HCT116 (cell line): ENCODE data around the gene NLRP8. TPM values are rescaled to one million over a fixed set of nuclear protein-coding genes. Genes with fewer than 3 reads are reported as not detected.
"Not testable (repeated sequence)": the region's sequence is repeated elsewhere in the genome, so short reads cannot be mapped to it uniquely, and the experiment has no call there.

Experiments used
- ATAC-seq: fragments of 200-7000 bp; cut with Tn5 transposase; 2 replicates; pipeline ENCODE4 v1.9.1; 2020; ENCODE audit warnings: mild to moderate bottlenecking, moderate library complexity
- BruUV-seq: library from RNA; stranded (reverse); fragments of 400-500 nt; replicated peaks from 2 replicates; lab custom pipeline; 2021; lab: Mats Ljungman, UMichigan
- CTCF ChIA-PET: fragments of 300-600 bp; sonication (Branson Sonifier 250); formaldehyde crosslinking; loops from one replicate; lab custom pipeline; 2021; ENCODE audit warnings: antibody characterized with exemption; lab: Charles Lee
- POLR2A ChIA-PET: fragments of 300-600, 350-600 bp; sonication (Branson Sonifier 250); formaldehyde crosslinking; loops from one replicate; lab custom pipeline; 2021; ENCODE audit warnings: antibody characterized with exemption; lab: Charles Lee
- RAD21 ChIA-PET, 2 experiments: fragments of 300-600 bp; sonication (Branson Sonifier 250); formaldehyde crosslinking; loops; one replicate each; lab custom pipeline; 2023; ENCODE audit warnings: low total read pairs in 2 of 2; ENCODE audit not compliant: uncharacterized antibody in 2 of 2, unreplicated experiment in 2 of 2, low non-redundant PET in 1 of 2; lab: Charles Lee
- DNase-seq: peaks from one replicate; pipeline ENCODE4 v3.0.0-alpha.2; 2010; ENCODE audit warnings: low read depth, low spot score
- H2AFZ ChIP-seq: fragments of 200-600 bp; shearing (Covaris generic), sonication (generic); 2 replicates; pipeline ENCODE4 v1.6.1; 2017; ENCODE audit warnings: low read depth, mixed run types, mixed read lengths, antibody characterized with exemption, low read length; ENCODE audit not compliant: poor library complexity, severe bottlenecking
- H3K27ac ChIP-seq: 2 replicates; pipeline ENCODE4 v1.5.1; 2012; ENCODE audit warnings: low read depth, low read length
- H3K27me3 ChIP-seq: fragments of 200-600 bp; sonication (generic); 2 replicates; pipeline ENCODE4 v1.6.1; 2016; ENCODE audit warnings: mixed run types, low read length, mixed read lengths; ENCODE audit not compliant: insufficient read depth
- H3K36me3 ChIP-seq, 2 experiments: fragments of 200-500 bp in 1 of 2; fragments of 200-600 bp in 1 of 2; sonication (Bioruptor generic) in 1 of 2; sonication (generic) in 1 of 2; 2 replicates each; pipeline versions ENCODE4 v1.5.1 to v1.6.1; 2014 to 2016; ENCODE audit warnings: low read length in 2 of 2, inconsistent platforms in 1 of 2, mixed read lengths in 1 of 2, mixed run types in 1 of 2; ENCODE audit not compliant: insufficient read depth in 2 of 2, control insufficient read depth in 1 of 2
- H3K4me1 ChIP-seq, 2 experiments: fragments of 200-600 bp in 1 of 2; sonication (generic) in 1 of 2; 2 replicates each; pipeline versions ENCODE4 v1.5.1 to v1.6.1; 2012 to 2017; ENCODE audit warnings: low read length in 2 of 2, inconsistent platforms in 1 of 2, mild to moderate bottlenecking in 1 of 2, mixed read lengths in 1 of 2, mixed run types in 1 of 2, moderate library complexity in 1 of 2; ENCODE audit not compliant: insufficient read depth in 2 of 2, control insufficient read depth in 1 of 2
- H3K4me2 ChIP-seq: fragments of 200-600 bp; sonication (generic); 2 replicates; pipeline ENCODE4 v1.6.1; 2017; ENCODE audit warnings: mixed run types, low read length, mixed read lengths
- H3K4me3 ChIP-seq, 2 experiments: fragments of 200-600 bp in 1 of 2; sonication (generic) in 1 of 2; replicated peaks in 1 of 2; 2 replicates each; pipeline ENCODE4 v1.5.1; 2011 to 2016; ENCODE audit warnings: low read length in 2 of 2, control low read depth in 1 of 2, low read depth in 1 of 2, mild to moderate bottlenecking in 1 of 2, mixed read lengths in 1 of 2, mixed run types in 1 of 2
- H3K79me2 ChIP-seq: fragments of 200-600 bp; sonication (generic); 2 replicates; pipeline ENCODE4 v1.6.1; 2017; ENCODE audit warnings: mild to moderate bottlenecking, mixed run types, low read length, moderate library complexity, mixed read lengths; ENCODE audit not compliant: insufficient read depth
- H3K9ac ChIP-seq: fragments of 200-600 bp; sonication (generic); 2 replicates; pipeline ENCODE4 v1.6.1; 2016; ENCODE audit warnings: low read length, mixed read lengths
- H3K9me2 ChIP-seq: fragments of 200-600 bp; sonication (generic), shearing (Covaris generic); 2 replicates; pipeline ENCODE4 v1.6.1; 2017; ENCODE audit warnings: mixed run types, mild to moderate bottlenecking, moderate library complexity; ENCODE audit not compliant: insufficient read depth
- H3K9me3 ChIP-seq, 2 experiments: fragments of 200-500 bp in 1 of 2; fragments of 200-600 bp in 1 of 2; sonication (Bioruptor generic) in 1 of 2; sonication (generic) in 1 of 2; 2 replicates each; pipeline ENCODE4 v1.6.1; 2014 to 2017; ENCODE audit warnings: low read length in 2 of 2, mixed read lengths in 2 of 2, inconsistent platforms in 1 of 2, low read depth in 1 of 2, mild to moderate bottlenecking in 1 of 2, mixed run types in 1 of 2, moderate library complexity in 1 of 2; ENCODE audit not compliant: control insufficient read depth in 1 of 2, insufficient read depth in 1 of 2
- H4K20me1 ChIP-seq: fragments of 200-600 bp; sonication (generic), shearing (Covaris generic); 2 replicates; pipeline ENCODE4 v1.6.1; 2017; ENCODE audit warnings: mixed run types, mild to moderate bottlenecking, moderate library complexity; ENCODE audit not compliant: insufficient read depth
- CBX3 ChIP-seq: IDR thresholded peaks from 2 replicates; pipeline ENCODE4 v1.6.1; 2012; ENCODE audit warnings: low read depth
- EGR1 ChIP-seq: IDR thresholded peaks from 2 replicates; pipeline ENCODE4 v1.6.1; 2012; ENCODE audit warnings: low read depth
- JUND ChIP-seq: IDR thresholded peaks from 2 replicates; pipeline ENCODE4 v1.6.1; 2012
- POLR2A ChIP-seq: IDR thresholded peaks from 2 replicates; pipeline ENCODE4 v1.7.0; 2011; ENCODE audit warnings: borderline replicate concordance; ENCODE audit not compliant: insufficient read depth, insufficient read length; ENCODE audit errors: extremely low read depth
- POLR2AphosphoS5 ChIP-seq: IDR thresholded peaks from 2 replicates; pipeline ENCODE4 v1.6.1; 2011; ENCODE audit warnings: mild to moderate bottlenecking, low read depth, low read length, moderate library complexity
- SIN3A ChIP-seq: IDR thresholded peaks from 2 replicates; pipeline ENCODE4 v1.6.1; 2012; ENCODE audit warnings: low read depth
- SRF ChIP-seq: IDR thresholded peaks from 2 replicates; pipeline ENCODE4 v1.6.1; 2012; ENCODE audit warnings: low read depth
- TCF7L2 ChIP-seq: IDR thresholded peaks from 2 replicates; pipeline ENCODE4 v1.7.0; 2011; ENCODE audit warnings: borderline replicate concordance, inconsistent platforms; ENCODE audit not compliant: insufficient read depth, insufficient read length; ENCODE audit errors: extremely low read depth
- YY1 ChIP-seq: IDR thresholded peaks from 2 replicates; pipeline ENCODE4 v1.6.1; 2011; ENCODE audit warnings: low read length, low read depth, moderate library complexity, mild to moderate bottlenecking; ENCODE audit not compliant: insufficient replicate concordance; ENCODE audit errors: extremely low read depth
- intact Hi-C: fragments of 100-400 bp; cut with micrococcal nuclease; formaldehyde crosslinking; loops from 2 replicates; pipeline ENCODE4 v1.10.0; 2022
- total RNA-seq: library from RNA; stranded (reverse); gene quantifications from one replicate; pipeline ENCODE4 v1.2.1, GENCODE V29; 2021; ENCODE audit not compliant: unreplicated experiment
- TF ChIP-seq, protein P1 (sequence below): IDR thresholded peaks from 2 replicates; pipeline ENCODE4 v1.6.1; 2012; ENCODE audit warnings: low read depth
- TF ChIP-seq, protein P2 (sequence below): IDR thresholded peaks from 2 replicates; pipeline ENCODE4 v1.6.1; 2012
- TF ChIP-seq, protein P3 (sequence below): IDR thresholded peaks from 2 replicates; pipeline ENCODE4 v1.6.1; 2012

NLRP8 gene
- total RNA-seq, 1 experiment from 2014 or later = not detected

DNA sequence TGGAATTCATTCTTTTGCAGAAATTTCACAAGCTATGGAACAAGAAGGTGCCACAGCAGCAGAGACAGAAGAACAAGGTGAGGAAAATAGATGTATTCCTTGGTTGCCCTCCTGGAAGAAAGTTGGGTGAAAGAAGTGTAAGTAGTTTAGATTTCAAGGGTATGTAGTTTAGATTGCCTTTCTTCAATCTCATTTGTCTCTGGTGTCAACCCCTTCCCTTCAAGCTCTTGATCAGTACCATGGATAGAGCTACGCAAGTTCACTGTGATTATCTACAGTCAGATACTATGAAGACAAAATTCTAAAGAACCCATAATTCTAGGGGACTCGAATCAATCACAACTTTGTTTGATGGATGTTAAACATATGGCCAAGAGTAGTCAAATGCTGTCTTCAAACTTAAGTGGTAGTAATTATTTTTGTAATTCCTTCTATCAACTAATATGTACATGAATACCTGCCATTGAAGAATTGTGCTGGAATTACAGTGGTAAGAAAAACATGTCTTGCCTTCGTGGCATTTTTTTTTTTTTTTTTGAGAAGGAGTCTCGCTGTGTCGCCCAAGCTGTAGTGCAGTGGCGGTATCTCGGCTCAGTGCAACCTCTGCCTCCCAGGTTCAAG is 72.8 kb downstream of the NLRP8 start:
- H3K36me3 ChIP-seq, H3K4me1 ChIP-seq, H3K27ac ChIP-seq, BruUV-seq, H3K4me2 ChIP-seq, POLR2A ChIA-PET, H2AFZ ChIP-seq, CTCF ChIA-PET, RAD21 ChIA-PET, intact Hi-C loops, ATAC-seq, H3K9me2 ChIP-seq, H3K9me3 ChIP-seq, H3K4me3 ChIP-seq, H3K27me3 ChIP-seq, H3K79me2 ChIP-seq, DNase-seq, H4K20me1 ChIP-seq, H3K9ac ChIP-seq: not testable (repeated sequence)
- TF ChIP-seq, protein P1, sequence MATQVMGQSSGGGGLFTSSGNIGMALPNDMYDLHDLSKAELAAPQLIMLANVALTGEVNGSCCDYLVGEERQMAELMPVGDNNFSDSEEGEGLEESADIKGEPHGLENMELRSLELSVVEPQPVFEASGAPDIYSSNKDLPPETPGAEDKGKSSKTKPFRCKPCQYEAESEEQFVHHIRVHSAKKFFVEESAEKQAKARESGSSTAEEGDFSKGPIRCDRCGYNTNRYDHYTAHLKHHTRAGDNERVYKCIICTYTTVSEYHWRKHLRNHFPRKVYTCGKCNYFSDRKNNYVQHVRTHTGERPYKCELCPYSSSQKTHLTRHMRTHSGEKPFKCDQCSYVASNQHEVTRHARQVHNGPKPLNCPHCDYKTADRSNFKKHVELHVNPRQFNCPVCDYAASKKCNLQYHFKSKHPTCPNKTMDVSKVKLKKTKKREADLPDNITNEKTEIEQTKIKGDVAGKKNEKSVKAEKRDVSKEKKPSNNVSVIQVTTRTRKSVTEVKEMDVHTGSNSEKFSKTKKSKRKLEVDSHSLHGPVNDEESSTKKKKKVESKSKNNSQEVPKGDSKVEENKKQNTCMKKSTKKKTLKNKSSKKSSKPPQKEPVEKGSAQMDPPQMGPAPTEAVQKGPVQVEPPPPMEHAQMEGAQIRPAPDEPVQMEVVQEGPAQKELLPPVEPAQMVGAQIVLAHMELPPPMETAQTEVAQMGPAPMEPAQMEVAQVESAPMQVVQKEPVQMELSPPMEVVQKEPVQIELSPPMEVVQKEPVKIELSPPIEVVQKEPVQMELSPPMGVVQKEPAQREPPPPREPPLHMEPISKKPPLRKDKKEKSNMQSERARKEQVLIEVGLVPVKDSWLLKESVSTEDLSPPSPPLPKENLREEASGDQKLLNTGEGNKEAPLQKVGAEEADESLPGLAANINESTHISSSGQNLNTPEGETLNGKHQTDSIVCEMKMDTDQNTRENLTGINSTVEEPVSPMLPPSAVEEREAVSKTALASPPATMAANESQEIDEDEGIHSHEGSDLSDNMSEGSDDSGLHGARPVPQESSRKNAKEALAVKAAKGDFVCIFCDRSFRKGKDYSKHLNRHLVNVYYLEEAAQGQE = peak; percentile 30

DNA sequence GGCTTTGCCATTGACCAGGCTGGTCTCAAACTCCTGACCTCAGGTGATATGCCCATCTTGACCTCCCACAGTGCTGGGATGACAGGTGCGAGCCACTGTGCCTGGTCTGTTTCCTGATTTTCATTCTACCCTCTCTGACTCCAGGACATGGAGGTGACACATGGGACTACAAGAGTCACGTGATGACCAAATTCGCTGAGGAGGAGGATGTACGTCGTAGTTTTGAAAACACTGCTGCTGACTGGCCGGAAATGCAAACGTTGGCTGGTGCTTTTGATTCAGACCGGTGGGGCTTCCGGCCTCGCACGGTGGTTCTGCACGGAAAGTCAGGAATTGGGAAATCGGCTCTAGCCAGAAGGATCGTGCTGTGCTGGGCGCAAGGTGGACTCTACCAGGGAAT is 79.1 kb downstream of the NLRP8 start:
- no peaks in the 10 kb centered on the region for H3K9me3 ChIP-seq
- TF ChIP-seq YY1 (no peak), POLR2A (no peak), CBX3 (no peak), SIN3A (no peak), JUND (no peak), TCF7L2 (no peak), EGR1 (no peak), SRF (no peak), POLR2AphosphoS5 (no peak)
- TF ChIP-seq, protein P1 = no peak
- TF ChIP-seq, protein P2, sequence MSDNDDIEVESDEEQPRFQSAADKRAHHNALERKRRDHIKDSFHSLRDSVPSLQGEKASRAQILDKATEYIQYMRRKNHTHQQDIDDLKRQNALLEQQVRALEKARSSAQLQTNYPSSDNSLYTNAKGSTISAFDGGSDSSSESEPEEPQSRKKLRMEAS = no peak
- TF ChIP-seq, protein P3, sequence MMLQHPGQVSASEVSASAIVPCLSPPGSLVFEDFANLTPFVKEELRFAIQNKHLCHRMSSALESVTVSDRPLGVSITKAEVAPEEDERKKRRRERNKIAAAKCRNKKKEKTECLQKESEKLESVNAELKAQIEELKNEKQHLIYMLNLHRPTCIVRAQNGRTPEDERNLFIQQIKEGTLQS = no peak
- ChIA-PET CTCF (interaction anchor here (0.9 kb wide), 1 partner anchor 39 kb away, joined by 3 read pairs; no protein-coding TSS in a partner anchor), RAD21 (no interaction called here), POLR2A (no interaction called here)
- no peak overlapping the region for H3K27ac ChIP-seq
- H3K9ac ChIP-seq = no peak overlapping the region
- H3K4me3 ChIP-seq = no peak overlapping the region
- intact Hi-C loops = no loop called here
- DNase-seq (no peak), ATAC-seq (no peak)
- no peak overlapping the region for H3K4me2 ChIP-seq
- no peaks in the 10 kb centered on the region for H3K9me2 ChIP-seq
- no peaks in the 10 kb centered on the region for H4K20me1 ChIP-seq
- no peaks in the 10 kb centered on the region for H3K27me3 ChIP-seq
- no peak overlapping the region for H2AFZ ChIP-seq
- H3K4me1 ChIP-seq = no peaks in the 10 kb centered on the region
- H3K36me3 ChIP-seq = no peaks in the 10 kb centered on the region
- no TSS peak for BruUV-seq
- no peaks in the 10 kb centered on the region for H3K79me2 ChIP-seq
